Measurements from ENCODE around the gene CEP162. TPM values are rescaled to one million over a fixed set of nuclear protein-coding genes. Genes with fewer than 3 reads are reported as not detected.

CEP162 gene
- total RNA-seq, 1 experiment from 2014 or later = 7.3 TPM

DNA sequence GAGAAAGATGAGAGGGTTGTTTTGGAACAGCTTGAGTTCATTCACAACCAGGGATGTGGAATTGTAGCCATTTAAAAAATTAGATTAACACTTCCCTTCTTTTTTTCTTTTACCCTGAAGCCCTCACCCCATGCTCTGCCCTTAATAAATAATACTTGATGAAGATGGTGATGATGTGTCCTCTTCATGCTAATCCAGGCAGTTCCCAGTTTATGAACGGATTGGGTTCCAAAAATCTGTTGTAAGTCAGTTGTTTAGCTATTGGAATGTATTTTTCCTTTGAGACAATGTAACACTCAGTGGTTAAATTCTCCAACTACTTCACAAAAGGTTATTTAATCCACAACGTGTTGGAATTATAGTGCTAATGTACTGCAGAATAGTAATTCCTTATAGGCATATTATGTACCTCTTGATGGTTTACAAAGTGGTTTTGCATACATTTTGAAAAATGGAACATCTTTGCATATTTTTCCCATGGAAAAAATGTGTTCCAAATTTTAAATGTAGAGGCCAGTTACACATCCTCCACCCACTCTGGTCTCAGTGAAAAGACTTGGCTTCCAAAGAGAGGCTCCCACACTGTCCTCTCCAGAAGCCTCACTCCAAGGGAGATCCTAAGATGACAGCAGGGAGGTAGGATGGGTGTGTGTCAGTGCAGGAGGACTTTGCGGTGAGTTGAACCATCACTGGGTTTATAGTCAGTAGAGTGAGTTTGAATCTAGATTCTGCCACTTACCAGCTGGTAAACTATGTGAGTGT lies 45.8 kb upstream of the CEP162 start:
- Histone ChIP-seq H3K4me3 (ENCODE audit: low read depth, low read length) (no peak overlapping the region), H3K9me3 (no peaks in the 10 kb centered on the region), H3K27me3 (replicated peaks; ENCODE audit: control insufficient read depth, insufficient read depth, low read length) (no peaks in the 10 kb centered on the region), H3K4me1 (peaks cover 13% of the 10 kb centered on the region), H3K36me3 (ENCODE audit: control insufficient read depth, insufficient read depth, low read length) (no peaks in the 10 kb centered on the region; the same call in 1 of the 2 replicates)
- peaks cover 9% of the 10 kb centered on the region for H3K9me3 Mint-ChIP-seq (ENCODE audit: unreplicated experiment)
- TF ChIP-seq CTCF (IDR thresholded peaks at IDR 0.05; ENCODE audit: insufficient read depth in 1 of 2, low read depth in 1 of 2, low read length in 1 of 2, severe bottlenecking in 1 of 2, unreplicated experiment in 1 of 2) = no peak
- no peak overlapping the region for H3K27ac Mint-ChIP-seq (ENCODE audit: unreplicated experiment)
- H3K36me3 Mint-ChIP-seq (ENCODE audit: insufficient read depth, unreplicated experiment) = no peaks in the 10 kb centered on the region
- intact Hi-C loops (cut with micrococcal nuclease; ENCODE audit: unreplicated experiment) = loop anchor here (5.0 kb wide), 1 partner anchor 79 kb away; no protein-coding TSS in a partner anchor
- no peaks in the 10 kb centered on the region for H3K27me3 Mint-ChIP-seq (ENCODE audit: insufficient read depth, unreplicated experiment)
- POLR2A ChIA-PET = no interaction called here
- CTCF ChIA-PET = no interaction called here
- no peak overlapping the region for H3K4me3 Mint-ChIP-seq (ENCODE audit: unreplicated experiment)
- DNase-seq = no peak
- peaks cover 32% of the 10 kb centered on the region for H3K4me1 Mint-ChIP-seq (ENCODE audit: low read depth, unreplicated experiment)
- no TSS peak for BruUV-seq (replicated peaks)

GRCh38 chr6:84272298-84272697 lies 44.9 kb upstream of the CEP162 start:
- Mint-ChIP-seq H3K36me3 (ENCODE audit: insufficient read depth, unreplicated experiment) (no peaks in the 10 kb centered on the region), H3K4me1 (ENCODE audit: low read depth, unreplicated experiment) (peaks cover 32% of the 10 kb centered on the region)
- BruUV-seq (replicated peaks) = no TSS peak

More at GRCh38 chr6:84272298-84272697, 44.9 kb upstream of the CEP162 start:
- POLR2A ChIA-PET = no interaction called here
- Mint-ChIP-seq H3K9me3 (ENCODE audit: unreplicated experiment) (peaks cover 9% of the 10 kb centered on the region), H3K27ac (ENCODE audit: unreplicated experiment) (no peak overlapping the region), H3K27me3 (ENCODE audit: insufficient read depth, unreplicated experiment) (no peaks in the 10 kb centered on the region), H3K4me3 (ENCODE audit: unreplicated experiment) (no peak overlapping the region)
- H3K4me1 ChIP-seq = peaks cover 13% of the 10 kb centered on the region
- H3K9me3 ChIP-seq = no peaks in the 10 kb centered on the region
- H3K4me3 ChIP-seq (ENCODE audit: low read depth, low read length) = no peak overlapping the region
- no peak for TF ChIP-seq CTCF (IDR thresholded peaks at IDR 0.05; ENCODE audit: insufficient read depth in 1 of 2, low read depth in 1 of 2, low read length in 1 of 2, severe bottlenecking in 1 of 2, unreplicated experiment in 1 of 2)
- intact Hi-C loops (cut with micrococcal nuclease; ENCODE audit: unreplicated experiment) = loop anchor here (5.0 kb wide), 1 partner anchor 80 kb away; no protein-coding TSS in a partner anchor
- no peaks in the 10 kb centered on the region; the same call in 1 of the 2 replicates for H3K36me3 ChIP-seq (ENCODE audit: control insufficient read depth, insufficient read depth, low read length)
- H3K27me3 ChIP-seq (replicated peaks; ENCODE audit: control insufficient read depth, insufficient read depth, low read length) = no peaks in the 10 kb centered on the region
- no peak for DNase-seq
- CTCF ChIA-PET = no interaction called here

All from Caco-2 (cell line).